HepG2 (cell line): Measurements from ENCODE around the gene FITM1. TPM values are rescaled to one million over a fixed set of nuclear protein-coding genes. Genes with fewer than 3 reads are reported as not detected.

Experiments
- ARID2 ChIP-seq: sonication (generic); formaldehyde crosslinking; IDR thresholded peaks from 2 replicates; pipeline ENCODE4 v1.8.1; 2022; ENCODE audit warnings: mild to moderate bottlenecking, missing genetic modification reagents, borderline replicate concordance
- ATF6 ChIP-seq: sonication (generic); formaldehyde crosslinking; conservative IDR thresholded peaks from 2 replicates; pipeline ENCODE4 v1.4.0; 2020; ENCODE audit warnings: missing genetic modification reagents
- E2F5 ChIP-seq: sonication (generic); formaldehyde crosslinking; conservative IDR thresholded peaks from 2 replicates; pipeline ENCODE4 v1.4.0; 2020; ENCODE audit warnings: missing genetic modification reagents
- GABPB1 ChIP-seq: IDR thresholded peaks from 2 replicates; pipeline ENCODE4 v1.6.1; 2016; ENCODE audit warnings: mild to moderate bottlenecking, missing genetic modification reagents, moderate library complexity, missing compliant biosample characterization
- GATAD2A ChIP-seq: IDR thresholded peaks from 2 replicates; pipeline ENCODE4 v1.6.1; 2016
- HHEX ChIP-seq: IDR thresholded peaks from 2 replicates; pipeline ENCODE4 v1.6.1; 2016; ENCODE audit warnings: control low read depth
- HMGXB4 ChIP-seq, 2 experiments: sonication (generic) in 1 of 2; formaldehyde crosslinking in 1 of 2; IDR thresholded peaks; 2 replicates each; pipeline versions ENCODE4 v1.4.0 to v1.6.1; 2018 to 2020; ENCODE audit warnings: missing genetic modification reagents in 2 of 2, borderline replicate concordance in 1 of 2, low read depth in 1 of 2, mild to moderate bottlenecking in 1 of 2, missing biosample characterization in 1 of 2
- HOXA9 ChIP-seq: sonication (generic); formaldehyde crosslinking; IDR thresholded peaks from 2 replicates; pipeline ENCODE4 v1.8.1; 2022; ENCODE audit warnings: missing genetic modification reagents, mild to moderate bottlenecking, moderate library complexity, borderline replicate concordance
- RFX1 ChIP-seq: fragments of 450-650 bp; IDR thresholded peaks from 2 replicates; pipeline ENCODE4 v1.6.1; 2017
- TOPORS ChIP-seq: sonication (generic); formaldehyde crosslinking; IDR thresholded peaks from 2 replicates; pipeline ENCODE4 v1.8.0; 2023; ENCODE audit warnings: mild to moderate bottlenecking, missing genetic modification reagents
- ZBTB39 ChIP-seq: sonication (generic); formaldehyde crosslinking; IDR thresholded peaks from 2 replicates; pipeline ENCODE4 v1.5.0; 2020; ENCODE audit warnings: missing genetic modification reagents
- ZNF225 ChIP-seq: sonication (generic); formaldehyde crosslinking; IDR thresholded peaks from 2 replicates; pipeline ENCODE4 v1.4.0; 2020; ENCODE audit warnings: mild to moderate bottlenecking, missing genetic modification reagents
- ZNF280D ChIP-seq: sonication (generic); formaldehyde crosslinking; IDR thresholded peaks from 2 replicates; pipeline ENCODE4 v1.5.1; 2020; ENCODE audit warnings: mild to moderate bottlenecking, missing genetic modification reagents
- polyA plus RNA-seq, 8 experiments: library from polyadenylated mRNA; depleted of rRNA in 3 of 8; stranded (reverse) in 7 of 8; unstranded in 1 of 8; fragments of >200 nt; fragmentation: Illumina TruSeq in 4 of 8; extraction: Trizol in 4 of 8; gene quantifications; 2 replicates each; pipeline versions ENCODE4 v1.2.1 to v1.2.3, GENCODE V29; 2011 to 2016; ENCODE audit warnings: low read depth in 4 of 8, missing spikeins in 1 of 8, mixed read lengths in 1 of 8; ENCODE audit not compliant: insufficient read depth in 1 of 8
- total RNA-seq, 5 experiments: library from RNA; depleted of rRNA; stranded (reverse); fragments of >200 nt; fragmentation: Illumina TruSeq; extraction: Trizol; gene quantifications; 2 replicates each; pipeline ENCODE4 v1.2.3, GENCODE V29; 2016; ENCODE audit warnings: low read depth in 1 of 5
- TF ChIP-seq, protein P1 (sequence below): sonication (generic); formaldehyde crosslinking; IDR thresholded peaks from 2 replicates; pipeline ENCODE4 v1.4.0; 2020; ENCODE audit warnings: missing genetic modification reagents
- TF ChIP-seq, protein P2 (sequence below), 2 experiments: fragments of 450-650 bp in 1 of 2; sonication (generic) in 1 of 2; formaldehyde crosslinking; IDR thresholded peaks; 2 replicates each; pipeline versions ENCODE4 v1.5.0 to v1.8.0; 2020 to 2022; ENCODE audit warnings: mild to moderate bottlenecking in 1 of 2, missing genetic modification reagents in 1 of 2

Gene FITM1
- total and polyA plus RNA-seq, 2 of the 13 experiments (the other 11 are each of a cell fraction or from before 2014, with no cell fraction given), result 2.7 to 5.8 TPM

DNA sequence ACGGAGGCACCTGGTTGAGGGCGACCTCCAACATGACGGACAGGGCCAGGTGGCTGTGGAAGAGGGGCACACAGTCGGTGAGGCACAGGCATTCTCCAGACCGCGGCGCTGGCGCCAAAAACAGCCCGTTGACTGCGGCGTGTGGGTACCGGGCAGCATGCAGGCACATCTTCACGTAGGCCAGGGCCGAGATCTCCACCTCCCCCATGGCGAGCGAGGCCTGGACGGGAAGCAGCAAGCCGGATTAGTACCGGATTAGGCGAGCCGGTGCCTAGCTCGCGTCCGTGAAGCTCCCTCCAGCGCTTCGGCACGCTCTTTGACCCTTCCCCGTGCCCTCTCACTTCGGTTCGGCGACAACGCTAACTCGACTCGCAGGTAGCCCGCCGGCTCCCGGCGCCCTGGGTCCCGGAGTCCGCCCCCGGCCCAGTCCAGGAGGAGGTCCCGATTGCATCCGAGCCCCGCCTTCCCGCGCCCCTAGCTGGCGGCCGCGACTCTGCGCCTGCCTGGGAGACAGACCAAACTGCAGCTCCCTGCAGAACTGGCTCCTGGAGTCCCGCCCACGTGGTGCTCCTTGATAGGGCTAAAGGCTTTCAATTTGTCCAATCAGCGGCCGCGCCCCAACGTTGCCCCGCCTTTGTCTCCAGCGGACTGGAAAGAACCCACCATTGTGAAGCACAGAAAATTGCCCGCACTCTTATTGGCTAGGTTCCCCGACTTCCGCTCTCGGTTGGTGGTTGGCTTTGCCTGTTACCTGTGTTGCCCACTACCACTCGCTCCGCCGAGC, 10.8 kb downstream of the FITM1 start, which contains the start of gene EMC9 (continued):
- TF ChIP-seq ATF6, result peak; percentile 89; the same call in 1 of the 2 replicates
- peak; percentile 90 for TF ChIP-seq GABPB1 (CRISPR knock-in tag)
- TF ChIP-seq ARID2 (CRISPR knock-in tag), result peak; percentile 99
- peak; percentile 89 to 98 for TF ChIP-seq HMGXB4 (CRISPR knock-in tag; IDR thresholded peaks at IDR 0.05; ENCODE audit: borderline replicate concordance in 1 of 2, low read depth in 1 of 2)
- peak; percentile 0 for TF ChIP-seq GATAD2A (CRISPR knock-in tag)
- TF ChIP-seq ZNF225 (CRISPR knock-in tag), result peak; percentile 99
- no peak; the same call in 1 of the 2 replicates for TF ChIP-seq RFX1
- TF ChIP-seq TOPORS (CRISPR knock-in tag), result peak; percentile 99
- TF ChIP-seq, protein P1, sequence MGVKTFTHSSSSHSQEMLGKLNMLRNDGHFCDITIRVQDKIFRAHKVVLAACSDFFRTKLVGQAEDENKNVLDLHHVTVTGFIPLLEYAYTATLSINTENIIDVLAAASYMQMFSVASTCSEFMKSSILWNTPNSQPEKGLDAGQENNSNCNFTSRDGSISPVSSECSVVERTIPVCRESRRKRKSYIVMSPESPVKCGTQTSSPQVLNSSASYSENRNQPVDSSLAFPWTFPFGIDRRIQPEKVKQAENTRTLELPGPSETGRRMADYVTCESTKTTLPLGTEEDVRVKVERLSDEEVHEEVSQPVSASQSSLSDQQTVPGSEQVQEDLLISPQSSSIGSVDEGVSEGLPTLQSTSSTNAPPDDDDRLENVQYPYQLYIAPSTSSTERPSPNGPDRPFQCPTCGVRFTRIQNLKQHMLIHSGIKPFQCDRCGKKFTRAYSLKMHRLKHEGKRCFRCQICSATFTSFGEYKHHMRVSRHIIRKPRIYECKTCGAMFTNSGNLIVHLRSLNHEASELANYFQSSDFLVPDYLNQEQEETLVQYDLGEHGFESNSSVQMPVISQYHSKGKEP (CRISPR knock-in tag), result 0 out of 2 replicates have a peak, but pooled peaks have one; percentile 33
- TF ChIP-seq ZNF280D, result peak; percentile 90
- no peak for TF ChIP-seq HOXA9 (CRISPR knock-in tag)
- TF ChIP-seq E2F5 (CRISPR knock-in tag), result peak; percentile 88
- TF ChIP-seq ZBTB39 (CRISPR knock-in tag), result no peak
- TF ChIP-seq HHEX (CRISPR knock-in tag), result no peak
- TF ChIP-seq, protein P2, sequence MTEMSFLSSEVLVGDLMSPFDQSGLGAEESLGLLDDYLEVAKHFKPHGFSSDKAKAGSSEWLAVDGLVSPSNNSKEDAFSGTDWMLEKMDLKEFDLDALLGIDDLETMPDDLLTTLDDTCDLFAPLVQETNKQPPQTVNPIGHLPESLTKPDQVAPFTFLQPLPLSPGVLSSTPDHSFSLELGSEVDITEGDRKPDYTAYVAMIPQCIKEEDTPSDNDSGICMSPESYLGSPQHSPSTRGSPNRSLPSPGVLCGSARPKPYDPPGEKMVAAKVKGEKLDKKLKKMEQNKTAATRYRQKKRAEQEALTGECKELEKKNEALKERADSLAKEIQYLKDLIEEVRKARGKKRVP (CRISPR knock-in tag; IDR thresholded peaks at IDR 0.05), result 0 out of 4 replicates have a peak, but pooled peaks of 1 of the 2 experiments have one; percentile 51
